ENCODE measurements around the gene SBF2.

Gene SBF2

DNA sequence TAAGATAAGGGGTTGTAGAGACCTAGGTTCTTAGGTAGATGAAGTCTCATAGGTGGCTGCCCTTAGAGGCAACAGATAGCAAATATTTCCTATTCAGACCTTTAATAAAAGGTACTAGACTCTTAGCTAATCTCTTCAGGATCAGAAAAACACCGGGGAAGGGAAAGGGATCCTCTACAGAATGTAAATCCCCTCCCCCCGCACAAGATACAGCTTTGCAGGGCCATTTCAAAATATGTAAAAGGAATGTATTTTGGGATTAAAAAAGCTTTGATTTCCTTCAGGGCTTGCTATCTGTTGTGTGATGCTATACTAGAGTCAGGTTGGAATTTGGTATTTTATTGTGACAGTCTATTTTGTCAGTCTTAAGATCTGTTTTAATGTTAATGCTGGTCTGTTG lies 517.0 kb downstream of the SBF2 start:
- no peaks in the 10 kb centered on the region for H3K27me3 ChIP-seq (ENCODE audit: control insufficient read depth in 1 of 2, insufficient read depth in 1 of 2, low read length in 2 of 2)

DNA sequence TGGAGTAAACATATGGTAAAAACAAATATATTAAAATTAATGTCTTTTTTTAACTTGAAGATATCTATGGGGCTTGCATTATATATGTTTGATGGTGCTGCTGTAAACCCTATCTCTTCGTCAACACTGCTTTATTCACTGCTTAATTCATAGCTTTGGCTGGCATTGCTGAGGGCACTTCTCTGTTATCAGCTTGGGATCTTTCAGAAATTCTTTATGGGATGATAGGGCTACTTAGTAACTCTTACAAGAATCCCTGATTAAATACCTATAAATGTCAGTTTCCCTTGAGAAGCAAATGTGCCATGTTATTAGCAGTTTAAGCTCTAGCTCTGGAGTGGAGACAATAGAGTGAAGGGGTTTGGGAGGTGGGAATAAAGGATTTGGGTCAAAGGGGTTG lies 517.8 kb downstream of the SBF2 start:
- H3K27ac ChIP-seq (ENCODE audit: low read length, poor library complexity, severe bottlenecking), result no peak overlapping the region
- no CpG with 5 or more reads among the region's 1 CpG for WGBS
- H3K9me3 ChIP-seq (ENCODE audit: control insufficient read depth, low read length), result no peaks in the 10 kb centered on the region

More for the DNA sequence above, 517.0 kb downstream of the SBF2 start:
- H3K4me2 ChIP-seq (ENCODE audit: low read length, poor library complexity, severe bottlenecking), result no peak overlapping the region
- H2BK5ac ChIP-seq (ENCODE audit: low read depth, low read length, poor library complexity, severe bottlenecking), result no peak overlapping the region
- H4K91ac ChIP-seq (ENCODE audit: low read length), result no peak overlapping the region
- no peak overlapping the region for H3K14ac ChIP-seq (ENCODE audit: low read length in 2 of 2)
- no peak overlapping the region for H2BK12ac ChIP-seq (ENCODE audit: low read length in 2 of 2)
- H3K23ac ChIP-seq (ENCODE audit: low read length in 2 of 2), result no peak overlapping the region
- no peak overlapping the region for H3K4ac ChIP-seq (ENCODE audit: low read depth in 1 of 2, low read length in 2 of 2)
- H3K36me3 ChIP-seq (ENCODE audit: control insufficient read depth in 1 of 2, insufficient read depth in 2 of 2, low read depth in 1 of 2, low read length in 2 of 2), result peaks cover 23 to 49% of the 10 kb centered on the region in 2 experiments
- H3K9ac ChIP-seq (ENCODE audit: low read length), result no peak overlapping the region
- no peak for DNase-seq
- no peak overlapping the region for H2BK15ac ChIP-seq (ENCODE audit: low read depth, poor library complexity, severe bottlenecking)
- peaks cover 9% of the 10 kb centered on the region for H3K79me1 ChIP-seq (replicated peaks; ENCODE audit: low read length, poor library complexity, severe bottlenecking)
- no peaks in the 10 kb centered on the region for H3K9me3 ChIP-seq (ENCODE audit: control insufficient read depth, low read length)
- H3K4me1 ChIP-seq (ENCODE audit: control insufficient read depth, insufficient read depth, low read depth, low read length), result peaks cover 5% of the 10 kb centered on the region
- no peak overlapping the region for H2BK120ac ChIP-seq (ENCODE audit: low read depth, low read length)
- no peak overlapping the region for H3K27ac ChIP-seq (ENCODE audit: low read length, poor library complexity, severe bottlenecking)
- H2AK5ac ChIP-seq (ENCODE audit: low read length, severe bottlenecking), result no peak overlapping the region
- WGBS, result no CpG with 5 or more reads among the region's 2 CpGs
- H3K18ac ChIP-seq (ENCODE audit: low read depth in 1 of 2, low read length in 2 of 2), result no peak overlapping the region
- no peak overlapping the region for H4K8ac ChIP-seq (ENCODE audit: low read length)
- H2AFZ ChIP-seq (ENCODE audit: low read depth, low read length), result no peak overlapping the region
- H3K4me3 ChIP-seq (ENCODE audit: insufficient read depth in 1 of 2, low read depth in 1 of 2, low read length in 2 of 2), result no peak overlapping the region

DNA sequence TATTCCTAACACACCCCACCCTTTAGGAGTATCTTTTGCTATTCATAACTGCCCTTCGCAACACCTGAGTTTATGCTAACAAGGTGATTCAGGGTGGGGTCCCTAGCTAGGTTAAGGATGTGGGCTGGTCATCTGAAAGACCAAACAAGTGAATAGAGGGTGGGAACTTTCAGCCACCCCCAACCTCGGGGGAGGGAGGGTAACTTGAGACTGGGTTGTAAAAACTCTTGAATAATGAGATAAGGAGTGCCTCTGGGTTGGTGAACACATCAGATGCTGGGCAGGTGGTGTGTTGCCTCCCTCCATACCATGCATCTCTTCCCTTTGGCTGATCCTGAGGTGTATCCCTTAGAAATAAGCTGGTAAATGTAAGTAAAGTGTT lies 518.6 kb downstream of the SBF2 start:
- Histone ChIP-seq H3K79me1 (replicated peaks; ENCODE audit: low read length, poor library complexity, severe bottlenecking) (peaks cover 6% of the 10 kb centered on the region), H2BK12ac (ENCODE audit: low read length in 2 of 2) (no peak overlapping the region), H4K8ac (ENCODE audit: low read length) (no peak overlapping the region), H3K9me3 (ENCODE audit: control insufficient read depth, low read length) (no peaks in the 10 kb centered on the region), H2BK5ac (ENCODE audit: low read depth, low read length, poor library complexity, severe bottlenecking) (peak overlapping the region; percentile 9), H3K18ac (ENCODE audit: low read depth in 1 of 2, low read length in 2 of 2) (no peak overlapping the region), H3K23ac (ENCODE audit: low read length in 2 of 2) (no peak overlapping the region), H3K36me3 (ENCODE audit: control insufficient read depth in 1 of 2, insufficient read depth in 2 of 2, low read depth in 1 of 2, low read length in 2 of 2) (peaks cover 13 to 32% of the 10 kb centered on the region in 2 experiments), H2BK120ac (ENCODE audit: low read depth, low read length) (no peak overlapping the region), H3K4ac (ENCODE audit: low read depth in 1 of 2, low read length in 2 of 2) (no peak overlapping the region), H2AK5ac (ENCODE audit: low read length, severe bottlenecking) (peak overlapping the region; percentile 43), H3K9ac (ENCODE audit: low read length) (peak overlapping the region; percentile 63), H3K4me3 (ENCODE audit: insufficient read depth in 1 of 2, low read depth in 1 of 2, low read length in 2 of 2) (no peak overlapping the region), H3K14ac (ENCODE audit: low read length in 2 of 2) (no peak overlapping the region), H4K91ac (ENCODE audit: low read length) (no peak overlapping the region), H3K27me3 (ENCODE audit: control insufficient read depth in 1 of 2, insufficient read depth in 1 of 2, low read length in 2 of 2) (no peaks in the 10 kb centered on the region), H3K4me2 (ENCODE audit: low read length, poor library complexity, severe bottlenecking) (no peak overlapping the region), H3K27ac (ENCODE audit: low read length, poor library complexity, severe bottlenecking) (peak overlapping the region; percentile 22), H2BK15ac (ENCODE audit: low read depth, poor library complexity, severe bottlenecking) (no peak overlapping the region), H3K4me1 (ENCODE audit: control insufficient read depth, insufficient read depth, low read depth, low read length) (peaks cover 5% of the 10 kb centered on the region), H2AFZ (ENCODE audit: low read depth, low read length) (no peak overlapping the region)
- WGBS, result 55% methylated on average over 2 of the region's 2 CpGs
- DNase-seq, result no peak

More for the DNA sequence above, 517.8 kb downstream of the SBF2 start:
- Histone ChIP-seq H2BK120ac (ENCODE audit: low read depth, low read length) (no peak overlapping the region), H3K9ac (ENCODE audit: low read length) (no peak overlapping the region), H3K18ac (ENCODE audit: low read depth in 1 of 2, low read length in 2 of 2) (no peak overlapping the region), H3K36me3 (ENCODE audit: control insufficient read depth in 1 of 2, insufficient read depth in 2 of 2, low read depth in 1 of 2, low read length in 2 of 2) (peaks cover 17 to 40% of the 10 kb centered on the region in 2 experiments), H3K4me2 (ENCODE audit: low read length, poor library complexity, severe bottlenecking) (no peak overlapping the region), H3K79me1 (replicated peaks; ENCODE audit: low read length, poor library complexity, severe bottlenecking) (peaks cover 7% of the 10 kb centered on the region), H2BK12ac (ENCODE audit: low read length in 2 of 2) (no peak overlapping the region), H4K91ac (ENCODE audit: low read length) (no peak overlapping the region), H3K4me3 (ENCODE audit: insufficient read depth in 1 of 2, low read depth in 1 of 2, low read length in 2 of 2) (no peak overlapping the region), H3K27me3 (ENCODE audit: control insufficient read depth in 1 of 2, insufficient read depth in 1 of 2, low read length in 2 of 2) (no peaks in the 10 kb centered on the region), H3K14ac (ENCODE audit: low read length in 2 of 2) (no peak overlapping the region), H2AFZ (ENCODE audit: low read depth, low read length) (no peak overlapping the region), H2BK15ac (ENCODE audit: low read depth, poor library complexity, severe bottlenecking) (no peak overlapping the region), H3K4ac (ENCODE audit: low read depth in 1 of 2, low read length in 2 of 2) (no peak overlapping the region), H4K8ac (ENCODE audit: low read length) (no peak overlapping the region), H2BK5ac (ENCODE audit: low read depth, low read length, poor library complexity, severe bottlenecking) (no peak overlapping the region), H3K4me1 (ENCODE audit: control insufficient read depth, insufficient read depth, low read depth, low read length) (peaks cover 5% of the 10 kb centered on the region), H2AK5ac (ENCODE audit: low read length, severe bottlenecking) (peak overlapping the region; percentile 29), H3K23ac (ENCODE audit: low read length in 2 of 2) (no peak overlapping the region)
- no peak for DNase-seq

DNA sequence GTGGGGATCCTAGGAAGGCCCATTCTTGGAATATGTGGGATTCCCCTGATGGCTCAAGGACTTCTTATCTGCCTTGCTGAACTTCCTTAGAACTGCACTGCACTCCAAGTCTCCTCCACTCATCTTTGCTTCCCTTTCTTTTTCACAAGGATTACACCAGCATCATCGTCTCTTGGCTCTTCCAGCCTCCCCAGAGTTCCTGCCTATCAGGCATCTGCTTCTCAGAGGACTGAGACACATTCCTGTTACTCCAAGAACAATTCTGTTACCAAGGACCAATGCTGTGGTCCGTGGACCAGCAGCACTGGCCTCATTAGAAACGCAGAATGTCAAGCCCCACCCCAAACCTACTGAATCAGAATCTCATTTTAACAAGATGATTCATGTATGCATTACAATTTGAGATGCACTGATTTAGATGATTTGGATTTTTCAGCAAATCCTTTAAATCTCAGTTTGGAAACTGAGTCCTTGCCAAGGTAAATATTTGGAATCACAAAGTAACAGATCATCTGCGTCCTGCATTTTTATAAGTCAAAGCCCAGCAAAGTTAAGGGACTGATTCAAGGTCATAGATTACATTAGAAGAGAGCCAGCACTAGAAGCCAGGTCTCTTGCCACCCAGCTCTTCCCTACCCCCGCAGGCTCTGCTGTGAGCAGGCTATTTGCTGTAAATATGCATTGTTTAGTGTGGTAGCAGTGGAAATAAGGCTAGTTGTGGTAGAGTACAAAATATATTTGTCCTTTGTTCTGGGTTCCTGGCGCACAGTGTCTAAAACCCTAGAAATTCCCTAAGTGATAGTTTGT lies 519.2 kb downstream of the SBF2 start:
- H4K8ac ChIP-seq (ENCODE audit: low read length), result no peak overlapping the region
- H2BK15ac ChIP-seq (ENCODE audit: low read depth, poor library complexity, severe bottlenecking), result no peak overlapping the region
- peak overlapping the region; percentile 60 for H3K27ac ChIP-seq (ENCODE audit: low read length, poor library complexity, severe bottlenecking)
- no peak overlapping the region for H3K14ac ChIP-seq (ENCODE audit: low read length in 2 of 2)
- H2BK12ac ChIP-seq (ENCODE audit: low read length in 2 of 2), result peak overlapping the region in 1 of 2 experiments; percentile 77
- H2BK120ac ChIP-seq (ENCODE audit: low read depth, low read length), result peak overlapping the region; percentile 73
- no peak overlapping the region for H3K4ac ChIP-seq (ENCODE audit: low read depth in 1 of 2, low read length in 2 of 2)
- no peaks in the 10 kb centered on the region for H3K27me3 ChIP-seq (ENCODE audit: control insufficient read depth in 1 of 2, insufficient read depth in 1 of 2, low read length in 2 of 2)
- H3K9ac ChIP-seq (ENCODE audit: low read length), result peak overlapping the region; percentile 63
- 66% methylated on average over 3 of the region's 6 CpGs for WGBS
- H3K36me3 ChIP-seq (ENCODE audit: control insufficient read depth in 1 of 2, insufficient read depth in 2 of 2, low read depth in 1 of 2, low read length in 2 of 2), result peaks cover 8 to 29% of the 10 kb centered on the region in 2 experiments
- peak overlapping the region; percentile 89 for H2AK5ac ChIP-seq (ENCODE audit: low read length, severe bottlenecking)
- H4K91ac ChIP-seq (ENCODE audit: low read length), result no peak overlapping the region
- H2BK5ac ChIP-seq (ENCODE audit: low read depth, low read length, poor library complexity, severe bottlenecking), result no peak overlapping the region
- peak overlapping the region; percentile 8 to 50 for H3K18ac ChIP-seq (ENCODE audit: low read depth in 1 of 2, low read length in 2 of 2)
- peak; percentile 44 for DNase-seq
- H3K9me3 ChIP-seq (ENCODE audit: control insufficient read depth, low read length), result no peaks in the 10 kb centered on the region
- no peak overlapping the region for H3K23ac ChIP-seq (ENCODE audit: low read length in 2 of 2)
- H3K4me3 ChIP-seq (ENCODE audit: insufficient read depth in 1 of 2, low read depth in 1 of 2, low read length in 2 of 2), result no peak overlapping the region
- H3K4me1 ChIP-seq (ENCODE audit: control insufficient read depth, insufficient read depth, low read depth, low read length), result peaks cover 5% of the 10 kb centered on the region
- H2AFZ ChIP-seq (ENCODE audit: low read depth, low read length), result no peak overlapping the region
- peaks cover 8% of the 10 kb centered on the region for H3K79me1 ChIP-seq (replicated peaks; ENCODE audit: low read length, poor library complexity, severe bottlenecking)
- H3K4me2 ChIP-seq (ENCODE audit: low read length, poor library complexity, severe bottlenecking), result no peak overlapping the region

Measured in mesenchymal stem cell (in vitro differentiated cells and primary cell).